ENCODE measurements around the gene SULT1B1.

DNA sequence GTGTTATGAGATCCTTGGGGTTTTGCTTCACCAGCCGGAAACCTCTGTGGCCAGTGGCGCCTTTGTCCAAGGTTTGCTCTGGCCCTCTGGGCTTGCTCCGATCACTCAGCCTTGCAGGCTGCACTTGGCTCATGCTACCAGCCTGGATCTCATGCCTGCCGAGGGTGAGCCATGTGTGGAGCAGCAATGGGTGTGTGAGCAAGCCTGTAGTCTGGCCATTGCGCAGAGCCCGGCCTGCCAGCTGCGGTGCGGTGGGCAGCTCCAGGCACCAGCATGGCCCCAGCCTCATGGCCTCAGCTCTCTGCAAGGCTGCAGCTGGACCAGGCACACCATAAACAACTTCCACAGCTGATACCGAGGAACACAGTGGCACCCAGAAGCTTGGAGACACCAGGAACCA, 17.8 kb downstream of the SULT1B1 start:
- TF ChIP-seq, protein P1, sequence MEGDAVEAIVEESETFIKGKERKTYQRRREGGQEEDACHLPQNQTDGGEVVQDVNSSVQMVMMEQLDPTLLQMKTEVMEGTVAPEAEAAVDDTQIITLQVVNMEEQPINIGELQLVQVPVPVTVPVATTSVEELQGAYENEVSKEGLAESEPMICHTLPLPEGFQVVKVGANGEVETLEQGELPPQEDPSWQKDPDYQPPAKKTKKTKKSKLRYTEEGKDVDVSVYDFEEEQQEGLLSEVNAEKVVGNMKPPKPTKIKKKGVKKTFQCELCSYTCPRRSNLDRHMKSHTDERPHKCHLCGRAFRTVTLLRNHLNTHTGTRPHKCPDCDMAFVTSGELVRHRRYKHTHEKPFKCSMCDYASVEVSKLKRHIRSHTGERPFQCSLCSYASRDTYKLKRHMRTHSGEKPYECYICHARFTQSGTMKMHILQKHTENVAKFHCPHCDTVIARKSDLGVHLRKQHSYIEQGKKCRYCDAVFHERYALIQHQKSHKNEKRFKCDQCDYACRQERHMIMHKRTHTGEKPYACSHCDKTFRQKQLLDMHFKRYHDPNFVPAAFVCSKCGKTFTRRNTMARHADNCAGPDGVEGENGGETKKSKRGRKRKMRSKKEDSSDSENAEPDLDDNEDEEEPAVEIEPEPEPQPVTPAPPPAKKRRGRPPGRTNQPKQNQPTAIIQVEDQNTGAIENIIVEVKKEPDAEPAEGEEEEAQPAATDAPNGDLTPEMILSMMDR (IDR thresholded peaks at IDR 0.05; ENCODE audit: low read length), result no peak
- no peak for TF ChIP-seq EZH2phosphoT487 (IDR thresholded peaks at IDR 0.05; ENCODE audit: low read length)
